ENCODE measurements around the gene ITGB7.

GRCh38 chr12:53196486-53196885 lies 10.6 kb downstream of the ITGB7 start:
- TF ChIP-seq POLR2A (IDR thresholded peaks at IDR 0.05) (no peak), CTCF (IDR thresholded peaks at IDR 0.05 in 8 of 11, conservative IDR thresholded peaks at IDR 0.05 in 3 of 11) (no peak)
